Calu3 (cell line): ENCODE results near the gene ITGB2. TPM values are rescaled to one million over a fixed set of nuclear protein-coding genes. Genes with fewer than 3 reads are reported as not detected.
A peak's percentile ranks its signal among the peaks of the same experiment; 100 is the strongest.

Source experiments
- BruUV-seq: library from RNA; stranded (reverse); fragments of 400-500 nt; replicated peaks from 2 replicates; lab custom pipeline; 2021; lab: Mats Ljungman, UMichigan
- CTCF ChIA-PET: fragments of 300-600 bp; sonication (Branson Sonifier 250); formaldehyde crosslinking; loops from one replicate; lab custom pipeline; 2022; ENCODE audit warnings: antibody characterized with exemption; lab: Charles Lee
- DNase-seq: peaks from one replicate; pipeline ENCODE4 v3.0.0; 2022
- H3K27ac Mint-ChIP-seq: one replicate; pipeline ENCODE4 v1.8.0; 2022; ENCODE audit warnings: mixed read lengths; ENCODE audit not compliant: unreplicated experiment
- H3K27me3 Mint-ChIP-seq: one replicate; pipeline ENCODE4 v1.8.0; 2022; ENCODE audit warnings: mixed read lengths; ENCODE audit not compliant: unreplicated experiment
- H3K36me3 Mint-ChIP-seq: one replicate; pipeline ENCODE4 v1.8.0; 2022; ENCODE audit warnings: mild to moderate bottlenecking, moderate library complexity, mixed read lengths; ENCODE audit not compliant: insufficient read depth, unreplicated experiment
- H3K4me1 Mint-ChIP-seq: one replicate; pipeline ENCODE4 v1.8.0; 2022; ENCODE audit warnings: mild to moderate bottlenecking, low read depth, mixed read lengths; ENCODE audit not compliant: unreplicated experiment
- H3K4me3 Mint-ChIP-seq: one replicate; pipeline ENCODE4 v1.8.0; 2022; ENCODE audit warnings: mild to moderate bottlenecking, low read depth, moderate library complexity, mixed read lengths; ENCODE audit not compliant: unreplicated experiment
- H3K9me3 Mint-ChIP-seq: one replicate; pipeline ENCODE4 v1.8.0; 2022; ENCODE audit warnings: low read depth, mixed read lengths; ENCODE audit not compliant: unreplicated experiment
- intact Hi-C: fragments of 100-400 bp; cut with micrococcal nuclease; formaldehyde crosslinking; loops from one replicate; pipeline ENCODE4 v1.10.0; 2022; ENCODE audit not compliant: unreplicated experiment
- total RNA-seq: library from RNA; stranded (reverse); gene quantifications from 2 replicates; pipeline ENCODE4 v1.2.3, GENCODE V29; 2022
- TF ChIP-seq, protein P1 (sequence below): fragments of 200-600 bp; IDR thresholded peaks from one replicate; pipeline ENCODE4 v1.8.0; 2022; ENCODE audit warnings: antibody characterized with exemption; ENCODE audit not compliant: unreplicated experiment

The ITGB2 gene
- total RNA-seq, 1 experiment from 2014 or later: 0.42 TPM

- intact Hi-C loops: no loop called here
- TF ChIP-seq, protein P1, sequence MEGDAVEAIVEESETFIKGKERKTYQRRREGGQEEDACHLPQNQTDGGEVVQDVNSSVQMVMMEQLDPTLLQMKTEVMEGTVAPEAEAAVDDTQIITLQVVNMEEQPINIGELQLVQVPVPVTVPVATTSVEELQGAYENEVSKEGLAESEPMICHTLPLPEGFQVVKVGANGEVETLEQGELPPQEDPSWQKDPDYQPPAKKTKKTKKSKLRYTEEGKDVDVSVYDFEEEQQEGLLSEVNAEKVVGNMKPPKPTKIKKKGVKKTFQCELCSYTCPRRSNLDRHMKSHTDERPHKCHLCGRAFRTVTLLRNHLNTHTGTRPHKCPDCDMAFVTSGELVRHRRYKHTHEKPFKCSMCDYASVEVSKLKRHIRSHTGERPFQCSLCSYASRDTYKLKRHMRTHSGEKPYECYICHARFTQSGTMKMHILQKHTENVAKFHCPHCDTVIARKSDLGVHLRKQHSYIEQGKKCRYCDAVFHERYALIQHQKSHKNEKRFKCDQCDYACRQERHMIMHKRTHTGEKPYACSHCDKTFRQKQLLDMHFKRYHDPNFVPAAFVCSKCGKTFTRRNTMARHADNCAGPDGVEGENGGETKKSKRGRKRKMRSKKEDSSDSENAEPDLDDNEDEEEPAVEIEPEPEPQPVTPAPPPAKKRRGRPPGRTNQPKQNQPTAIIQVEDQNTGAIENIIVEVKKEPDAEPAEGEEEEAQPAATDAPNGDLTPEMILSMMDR: no peak
- peaks cover 22% of the 10 kb centered on the region for H3K36me3 Mint-ChIP-seq
- no peak for DNase-seq
- no peak overlapping the region for H3K4me3 Mint-ChIP-seq
- H3K27ac Mint-ChIP-seq: no peak overlapping the region
- CTCF ChIA-PET: no interaction called here
- peaks cover 21% of the 10 kb centered on the region for H3K4me1 Mint-ChIP-seq
- no peaks in the 10 kb centered on the region for H3K27me3 Mint-ChIP-seq
- H3K9me3 Mint-ChIP-seq: no peaks in the 10 kb centered on the region
- BruUV-seq: no TSS peak
Observed at GRCh38 chr21:44942566-44942965, 21.9 kb upstream of the ITGB2 start.

DNA sequence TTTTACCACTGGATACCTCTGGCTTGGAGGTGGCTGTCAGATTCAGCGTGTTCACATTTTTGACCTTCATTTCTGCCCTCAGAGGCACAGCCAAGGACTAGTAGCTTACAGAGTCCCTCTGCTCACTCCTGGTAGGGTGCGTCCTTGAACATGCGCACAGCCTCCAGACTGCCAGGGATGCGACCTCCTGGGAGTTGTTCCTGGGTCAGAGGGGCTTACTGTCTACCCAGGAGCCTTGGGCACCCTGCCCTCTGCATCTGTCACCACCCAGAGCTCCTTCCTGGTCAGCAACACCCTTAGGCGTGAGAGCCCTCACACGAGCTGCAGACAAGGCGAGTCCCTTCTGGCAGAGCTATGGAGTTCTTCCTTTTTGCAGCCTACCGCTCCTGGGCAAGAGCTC lies 20.9 kb upstream of the ITGB2 start:
- intact Hi-C loops: no loop called here
- Mint-ChIP-seq H3K27me3 (no peaks in the 10 kb centered on the region), H3K4me3 (peak overlapping the region; percentile 74), H3K27ac (no peak overlapping the region), H3K4me1 (peaks cover 21% of the 10 kb centered on the region), H3K36me3 (peaks cover 22% of the 10 kb centered on the region), H3K9me3 (no peaks in the 10 kb centered on the region)
- CTCF ChIA-PET: no interaction called here
- no peak for DNase-seq
- TF ChIP-seq, protein P1: no peak
- BruUV-seq: no TSS peak

DNA sequence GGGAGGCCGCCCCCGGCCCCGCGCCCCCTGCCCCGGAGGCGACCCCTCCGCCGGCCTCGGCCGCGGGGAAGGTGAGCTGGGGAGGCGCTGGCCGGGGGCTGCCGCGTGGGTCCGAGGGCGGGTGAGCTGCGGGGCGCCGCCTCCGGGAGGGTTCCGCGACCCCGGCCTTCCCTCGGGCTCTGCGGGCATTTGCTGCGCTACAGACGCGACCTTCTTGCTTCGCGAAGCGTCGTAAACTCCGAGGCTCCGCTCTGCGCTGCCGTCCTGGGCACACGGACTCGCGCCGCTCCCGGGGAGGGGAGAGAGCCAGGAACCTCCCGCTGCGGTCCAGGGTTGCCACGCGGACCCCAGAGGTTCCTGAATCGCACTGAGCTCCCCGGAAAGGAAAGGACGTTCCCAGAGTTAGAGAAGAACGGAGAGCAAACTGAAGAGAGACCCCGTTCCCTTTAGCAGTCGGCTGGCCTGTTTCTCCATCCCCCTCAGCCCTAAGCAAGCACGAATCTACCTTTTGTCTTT lies 19.5 kb upstream of the ITGB2 start:
- BruUV-seq: no TSS peak
- TF ChIP-seq, protein P1: no peak
- intact Hi-C loops: no loop called here
- DNase-seq: peak; percentile 8
- H3K27ac Mint-ChIP-seq: peak overlapping the region; percentile 19
- H3K36me3 Mint-ChIP-seq: peaks cover 22% of the 10 kb centered on the region
- H3K4me1 Mint-ChIP-seq: peaks cover 21% of the 10 kb centered on the region
- CTCF ChIA-PET: interaction anchor here (0.6 to 0.9 kb wide), 2 partner anchors 197 to 657 kb away, joined by 3 read pairs; no protein-coding TSS in a partner anchor
- H3K9me3 Mint-ChIP-seq: no peaks in the 10 kb centered on the region
- H3K4me3 Mint-ChIP-seq: peak overlapping the region; percentile 74
- no peaks in the 10 kb centered on the region for H3K27me3 Mint-ChIP-seq

- CTCF ChIA-PET: no interaction called here
- Mint-ChIP-seq H3K4me3 (peak within 1 kb of the TSS; percentile 74), H3K27ac (peak within 1 kb of the TSS; percentile 19), H3K4me1 (peaks cover 21% of the 10 kb centered on the region), H3K36me3 (peaks cover 22% of the 10 kb centered on the region), H3K9me3 (no peaks in the 10 kb centered on the region), H3K27me3 (no peaks in the 10 kb centered on the region)
- DNase-seq: peak; percentile 80
- TF ChIP-seq, protein P1: no peak
- intact Hi-C loops: loop anchor here (10.0 kb wide), 1 partner anchor 135 kb away; the partner anchor contains the start of gene UBE2G2
- TSS peak; percentile 77 for BruUV-seq
Observed at GRCh38 chr21:44939532-44940115, 18.9 kb upstream of the ITGB2 start, which contains the start of gene SLX9. Gene SLX9 (plus strand): TSS chr21:44940029. CDS start chr21:44940058, 29 bp downstream.
